Testis (tissue), 2 donors: Measurements from ENCODE around the gene PLA2G4D.

ENCODE experiments used
- CTCF ChIP-seq, 3 experiments: fragments of 450-650 bp in 2 of 3; fragments of 200-600 bp in 1 of 3; sonication (generic) in 1 of 3; IDR thresholded peaks; one replicate each; pipeline ENCODE4 v1.5.1; 2016 to 2019; ENCODE audit warnings: antibody characterized with exemption in 3 of 3, mild to moderate bottlenecking in 2 of 3, moderate library complexity in 1 of 3
- POLR2A ChIP-seq: fragments of 450-650 bp; IDR thresholded peaks from one replicate; pipeline ENCODE4 v1.6.1; 2017; ENCODE audit warnings: antibody characterized with exemption, mild to moderate bottlenecking, moderate library complexity

DNA sequence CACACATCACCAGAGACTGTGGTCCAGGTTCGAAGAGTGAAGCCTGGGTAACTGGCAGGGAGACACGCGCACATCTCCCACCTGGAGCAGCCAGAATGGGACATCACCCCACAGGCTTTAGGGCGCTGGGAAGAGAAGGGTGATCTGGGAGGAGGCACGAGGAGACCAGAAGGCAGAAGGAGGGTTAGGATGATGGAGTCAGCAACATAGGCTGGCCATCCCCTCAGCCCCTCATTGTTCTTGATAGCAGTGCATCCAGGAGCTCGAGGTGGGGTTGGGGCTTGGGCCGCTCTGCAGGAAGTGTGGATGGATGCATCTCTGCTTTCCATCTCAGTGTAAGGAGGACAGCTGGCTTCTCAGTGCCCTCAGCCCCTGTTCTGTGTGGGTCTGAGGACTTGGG is 46.9 kb upstream of the PLA2G4D start:
- no peak for TF ChIP-seq CTCF (IDR thresholded peaks at IDR 0.05)
- no peak for TF ChIP-seq POLR2A
